ENCODE data around the gene CCDC33. TPM values are rescaled to one million over a fixed set of nuclear protein-coding genes. Genes with fewer than 3 reads are reported as not detected.

Gene CCDC33
- total RNA-seq, 1 experiment from 2014 or later: 10.6 TPM

GRCh38 chr15:74373731-74374647 is 137.9 kb downstream of the CCDC33 start (continued):
- 0 out of 2 replicates have a peak, but pooled peaks have one; percentile 11 for TF ChIP-seq ARID4B (CRISPR knock-in tag; IDR thresholded peaks at IDR 0.05; ENCODE audit: borderline replicate concordance)
- TF ChIP-seq ZNF121 (CRISPR knock-in tag; IDR thresholded peaks at IDR 0.05): no peak
- peak; percentile 85 for TF ChIP-seq NFYB (CRISPR knock-in tag; conservative IDR thresholded peaks at IDR 0.05; ENCODE audit: low read depth)
- TF ChIP-seq ZSCAN18 (CRISPR knock-in tag; IDR thresholded peaks at IDR 0.05): no peak
- TF ChIP-seq FOXP1 (CRISPR knock-in tag; IDR thresholded peaks at IDR 0.05; ENCODE audit: borderline replicate concordance): peak; percentile 44; the same call in 1 of the 2 replicates
- no peak for TF ChIP-seq KAT7 (CRISPR knock-in tag; IDR thresholded peaks at IDR 0.05; ENCODE audit: borderline replicate concordance)
- TF ChIP-seq MAX (CRISPR knock-in tag; IDR thresholded peaks at IDR 0.05): peak; percentile 86
- TF ChIP-seq ZNF317 (CRISPR knock-in tag; IDR thresholded peaks at IDR 0.05; ENCODE audit: borderline replicate concordance, low read depth): no peak
- no peak for TF ChIP-seq GABPB1 (CRISPR knock-in tag; IDR thresholded peaks at IDR 0.05)
- TF ChIP-seq MXD4 (CRISPR knock-in tag; IDR thresholded peaks at IDR 0.05; ENCODE audit: borderline replicate concordance): no peak
- TF ChIP-seq AFF4 (CRISPR knock-in tag; IDR thresholded peaks at IDR 0.05; ENCODE audit: borderline replicate concordance): no peak
- peak; percentile 59; the same call in 1 of the 2 replicates for TF ChIP-seq ZNF423 (CRISPR knock-in tag; IDR thresholded peaks at IDR 0.05)
- no peak for TF ChIP-seq SMAD3 (CRISPR knock-in tag; IDR thresholded peaks at IDR 0.05; ENCODE audit: borderline replicate concordance)
- no peak for TF ChIP-seq E2F4 (CRISPR knock-in tag; IDR thresholded peaks at IDR 0.05; ENCODE audit: borderline replicate concordance, low read depth)
- no peak for TF ChIP-seq JAZF1 (CRISPR knock-in tag; IDR thresholded peaks at IDR 0.05)
- TF ChIP-seq FOXJ3 (CRISPR knock-in tag; IDR thresholded peaks at IDR 0.05; ENCODE audit: borderline replicate concordance): no peak
- 0 out of 2 replicates have a peak, but pooled peaks have one; percentile 9 for TF ChIP-seq CREM (CRISPR knock-in tag; IDR thresholded peaks at IDR 0.05)
- 0 out of 2 replicates have a peak, but pooled peaks have one; percentile 23 for TF ChIP-seq E2F5 (CRISPR knock-in tag; IDR thresholded peaks at IDR 0.05)
- no peak for TF ChIP-seq USF2 (CRISPR knock-in tag; IDR thresholded peaks at IDR 0.05)
- TF ChIP-seq SP1 (CRISPR knock-in tag; conservative IDR thresholded peaks at IDR 0.05): peak; percentile 82; the same call in 1 of the 2 replicates
- peak; percentile 65; the same call in 1 of the 2 replicates for TF ChIP-seq ZNF232 (CRISPR knock-in tag; IDR thresholded peaks at IDR 0.05)
- TF ChIP-seq MLX (CRISPR knock-in tag; IDR thresholded peaks at IDR 0.05): no peak
- no peak for TF ChIP-seq OVOL2 (CRISPR knock-in tag; IDR thresholded peaks at IDR 0.05; ENCODE audit: borderline replicate concordance)

Measured in WTC11 (cell line).